Endothelial cell of umbilical vein (primary cell): Measurements from ENCODE around the gene ACER2. TPM values are rescaled to one million over a fixed set of nuclear protein-coding genes. Genes with fewer than 3 reads are reported as not detected.

Experiments used
- BruUV-seq: library from RNA; stranded (reverse); fragments of 400-500 nt; replicated peaks from 2 replicates; lab custom pipeline; 2021; lab: Mats Ljungman, UMichigan
- CTCF ChIA-PET: fragments of 300-600, 350-600 bp; sonication (Branson Sonifier 250); formaldehyde crosslinking; loops from one replicate; lab custom pipeline; 2021; ENCODE audit warnings: antibody characterized with exemption, inconsistent platforms; lab: Charles Lee
- POLR2A ChIA-PET: fragments of 300-600, 350-600 bp; sonication (Branson Sonifier 250); formaldehyde crosslinking; loops from one replicate; lab custom pipeline; 2021; ENCODE audit warnings: antibody characterized with exemption, inconsistent platforms; lab: Charles Lee
- DNase-seq: peaks from one replicate; pipeline ENCODE4 v3.0.0-alpha.2; 2011; ENCODE audit warnings: low read depth, low spot score
- FAIRE-seq: peaks from 2 replicates; lab custom pipeline; 2011; peaks lifted over from hg19 to GRCh38; lab: Jason Lieb, UNC
- H2AFZ ChIP-seq: 2 replicates; pipeline ENCODE4 v1.6.0; 2012; ENCODE audit warnings: low read depth, low read length, control low read depth, inconsistent platforms
- H3K27ac ChIP-seq: 2 replicates; pipeline ENCODE4 v1.5.1; 2011; ENCODE audit warnings: low read depth, mild to moderate bottlenecking, control low read depth, low read length, moderate library complexity; ENCODE audit not compliant: insufficient read depth
- H3K27me3 ChIP-seq, 2 experiments: 2 replicates each; pipeline versions ENCODE4 v1.6.0 to v1.6.1; 2011; ENCODE audit warnings: low read length in 2 of 2, mixed read lengths in 1 of 2; ENCODE audit not compliant: control insufficient read depth in 2 of 2, insufficient read depth in 2 of 2
- H3K36me3 ChIP-seq, 2 experiments: 2 replicates in 1 of 2; 3 replicates in 1 of 2; pipeline ENCODE4 v1.5.1; 2011; ENCODE audit warnings: low read length in 2 of 2, mild to moderate bottlenecking in 1 of 2, moderate library complexity in 1 of 2; ENCODE audit not compliant: control insufficient read depth in 2 of 2, insufficient read depth in 2 of 2; ENCODE audit errors: extremely low read depth in 1 of 2
- H3K4me1 ChIP-seq: 3 replicates; pipeline ENCODE4 v1.5.1; 2011; ENCODE audit warnings: mild to moderate bottlenecking, low read length; ENCODE audit not compliant: control insufficient read depth, insufficient read depth; ENCODE audit errors: extremely low read depth
- H3K4me2 ChIP-seq: 2 replicates; pipeline ENCODE4 v1.6.1; 2011; ENCODE audit warnings: low read length, control low read depth, mixed read lengths; ENCODE audit not compliant: insufficient read depth
- H3K4me3 ChIP-seq, 3 experiments: fragments of 200-600 bp in 1 of 3; sonication (generic), shearing (Covaris generic) in 1 of 3; replicated peaks in 1 of 3; 2 replicates each; pipeline ENCODE4 v1.5.1; 2011 to 2016; ENCODE audit warnings: control low read depth in 3 of 3, low read length in 3 of 3, mild to moderate bottlenecking in 2 of 3, inconsistent platforms in 1 of 3, low read depth in 1 of 3, moderate library complexity in 1 of 3; ENCODE audit not compliant: insufficient read depth in 1 of 3
- H3K79me2 ChIP-seq: 2 replicates; pipeline ENCODE4 v1.6.0; 2012; ENCODE audit warnings: low read length, inconsistent platforms; ENCODE audit not compliant: control insufficient read depth, insufficient read depth
- H3K9ac ChIP-seq: replicated peaks from 2 replicates; pipeline ENCODE3; 2011; ENCODE audit warnings: low read length, control low read depth; ENCODE audit not compliant: insufficient read depth; ENCODE audit errors: extremely low read depth
- H3K9me1 ChIP-seq: replicated peaks from 3 replicates; pipeline ENCODE4 v1.6.0; 2011; ENCODE audit warnings: mild to moderate bottlenecking, low read length; ENCODE audit not compliant: control insufficient read depth, insufficient read depth; ENCODE audit errors: extremely low read depth
- H3K9me3 ChIP-seq: replicated peaks from 2 replicates; pipeline ENCODE4 v1.5.1; 2012; ENCODE audit warnings: low read length, inconsistent platforms; ENCODE audit not compliant: control insufficient read depth, insufficient read depth
- H4K20me1 ChIP-seq: replicated peaks from 2 replicates; pipeline ENCODE3; 2011; ENCODE audit warnings: mild to moderate bottlenecking, low read length; ENCODE audit not compliant: control insufficient read depth, insufficient read depth; ENCODE audit errors: extremely low read depth
- FOS ChIP-seq: IDR thresholded peaks from 2 replicates; pipeline ENCODE4 v1.6.1; 2011; ENCODE audit warnings: mild to moderate bottlenecking, low read length, moderate library complexity, borderline replicate concordance; ENCODE audit not compliant: insufficient read depth
- JUN ChIP-seq: IDR thresholded peaks from 2 replicates; pipeline ENCODE4 v1.6.1; 2011; ENCODE audit warnings: borderline replicate concordance, low read depth; ENCODE audit not compliant: insufficient read length, insufficient read depth
- dilution Hi-C: fragments of 300-500 bp; cut with MboI; formaldehyde crosslinking; loops from one replicate; pipeline ENCODE4 v1.15.0; 2019; ENCODE audit warnings: low sequenced_read_pairs; ENCODE audit not compliant: extremely low pct_ligation_motif_present
- intact Hi-C: fragments of 100-400 bp; cut with micrococcal nuclease; formaldehyde crosslinking; loops from one replicate; pipeline ENCODE4 v1.10.0; 2022
- polyA plus RNA-seq, 4 experiments: library from polyadenylated mRNA; depleted of rRNA in 3 of 4; stranded (reverse) in 3 of 4; unstranded in 1 of 4; fragments of >200 nt; gene quantifications; 2 replicates each; pipeline versions ENCODE4 v1.2.1 to v1.2.3, GENCODE V29; 2011 to 2012; ENCODE audit warnings: missing spikeins in 1 of 4
- total RNA-seq: library from RNA; stranded (reverse); gene quantifications from 2 replicates; pipeline ENCODE4 v1.2.3, GENCODE V29; 2021
- TF ChIP-seq, protein P1 (sequence below), 2 donors: IDR thresholded peaks; 1 replicate in 1 of 2; 2 replicates in 1 of 2; pipeline ENCODE4 v1.5.1; 2011; ENCODE audit warnings: low read length in 2 of 2, mild to moderate bottlenecking in 2 of 2, moderate library complexity in 2 of 2, control low read depth in 1 of 2, inconsistent platforms in 1 of 2, low read depth in 1 of 2; ENCODE audit not compliant: insufficient read depth in 1 of 2; ENCODE audit errors: extremely low read depth in 1 of 2

ACER2 gene
- total and polyA plus RNA-seq, 2 donors (not counting 3 experiments of a cell fraction or from before 2014, with no cell fraction given): 5.2 to 7.3 TPM

DNA sequence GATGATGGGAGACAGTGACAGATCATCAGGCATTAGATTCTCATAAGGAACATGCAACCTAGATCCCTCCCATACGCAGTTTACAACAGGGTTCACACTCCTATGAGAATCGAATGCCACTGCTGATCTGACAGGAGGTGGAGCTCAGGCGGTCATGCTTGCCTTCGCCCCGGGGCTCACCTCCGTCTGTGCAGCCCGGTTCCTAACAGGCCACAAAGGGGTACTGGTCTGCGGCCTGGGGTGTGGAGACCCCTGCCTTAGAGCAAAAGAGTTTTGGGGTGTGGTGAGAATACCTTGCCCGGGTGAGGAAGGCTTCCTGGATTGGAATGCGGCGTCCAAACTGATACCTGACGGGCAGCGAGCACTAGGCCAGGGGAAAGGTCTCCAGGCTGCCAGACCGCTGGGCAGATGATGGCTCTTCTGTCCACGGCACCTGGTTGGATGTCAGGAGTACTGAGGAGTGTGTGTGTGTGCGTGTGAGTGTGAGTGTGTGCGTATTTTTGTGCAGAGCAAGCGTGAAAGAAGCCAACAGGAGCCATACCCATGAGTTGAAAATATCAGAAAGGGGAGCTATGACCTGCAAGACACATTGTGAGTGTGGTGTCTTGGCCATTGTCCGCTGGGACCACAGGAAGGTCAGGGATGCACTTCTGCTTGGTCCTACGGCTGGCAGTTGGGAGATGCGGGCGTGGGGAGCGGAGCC, 55.4 kb downstream of the ACER2 start:
- Histone ChIP-seq H3K9ac (no peak overlapping the region), H3K4me2 (peak overlapping the region; percentile 34), H3K36me3 (no peaks in the 10 kb centered on the region), H3K27ac (no peak overlapping the region), H3K79me2 (no peaks in the 10 kb centered on the region), H3K4me1 (peaks cover 2% of the 10 kb centered on the region), H3K9me3 (no peaks in the 10 kb centered on the region), H3K27me3 (no peaks in the 10 kb centered on the region), H3K4me3 (no peak overlapping the region), H4K20me1 (no peaks in the 10 kb centered on the region), H2AFZ (peak overlapping the region; percentile 98), H3K9me1 (no peaks in the 10 kb centered on the region)
- no TSS peak for BruUV-seq
- ChIA-PET CTCF (interaction anchor here (0.7 to 2.5 kb wide), 62 partner anchors 9 to 1664 kb away, joined by 3 to 48 read pairs (median 4); partner anchors contain the start of genes DENND4C and RRAGA), POLR2A (interaction anchor here (0.6 kb wide), 1 partner anchor 449 kb away, joined by 5 read pairs; no protein-coding TSS in a partner anchor)
- intact Hi-C loops: no loop called here
- DNase-seq (no peak), FAIRE-seq (peak; percentile 15)
- dilution Hi-C loops: no loop called here
- no peak for TF ChIP-seq FOS
- no peak for TF ChIP-seq JUN

DNA sequence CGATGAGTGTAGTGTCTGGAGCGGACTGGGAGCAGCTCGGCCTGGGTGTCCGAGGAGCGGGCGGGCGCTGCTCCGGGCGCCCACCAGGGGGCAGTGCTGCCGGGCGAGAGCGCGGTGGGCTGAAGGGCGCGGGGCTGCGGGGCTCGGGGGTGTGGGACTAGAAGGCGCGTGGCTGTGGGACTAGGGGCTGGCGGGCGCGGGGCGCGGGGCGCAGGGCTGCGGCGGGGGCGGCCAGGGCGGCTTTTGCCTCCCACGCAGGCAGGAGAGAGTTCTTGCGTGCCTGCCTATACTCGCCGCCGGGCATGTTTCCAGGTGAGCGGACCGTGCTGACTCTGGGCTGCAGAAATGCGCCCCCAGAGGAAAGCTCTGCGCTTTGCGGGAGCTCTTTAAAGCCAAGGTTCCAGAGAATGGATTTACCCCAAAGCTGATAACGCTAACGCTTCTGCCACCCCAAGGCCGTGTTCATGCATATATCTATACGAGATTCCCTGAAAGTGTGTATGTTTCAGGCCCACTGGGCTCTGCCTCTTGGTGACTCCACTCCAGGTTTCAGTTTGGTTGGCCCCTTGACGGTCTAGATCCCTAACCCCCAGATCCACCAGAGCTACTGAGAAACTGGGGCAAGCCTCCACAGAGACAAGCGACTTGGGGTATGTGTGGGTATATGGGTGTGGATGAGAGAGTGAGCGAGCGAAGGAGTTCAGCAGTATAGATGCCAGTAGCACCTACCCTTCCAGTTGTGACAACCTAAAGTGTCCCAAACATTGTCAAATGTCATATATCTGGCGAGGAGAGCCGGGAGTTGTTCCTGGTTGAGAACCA, 56.2 kb downstream of the ACER2 start:
- Histone ChIP-seq H3K9me3 (no peaks in the 10 kb centered on the region), H3K4me2 (peak overlapping the region; percentile 34), H3K9me1 (no peaks in the 10 kb centered on the region), H2AFZ (peak overlapping the region; percentile 98), H3K4me1 (peaks cover 2% of the 10 kb centered on the region), H3K79me2 (no peaks in the 10 kb centered on the region), H3K4me3 (peak overlapping the region; percentile 13 to 27 (median 19)), H3K9ac (no peak overlapping the region), H3K27me3 (peaks cover 2% of the 10 kb centered on the region in 2 experiments), H3K27ac (no peak overlapping the region), H4K20me1 (no peaks in the 10 kb centered on the region), H3K36me3 (no peaks in the 10 kb centered on the region)
- intact Hi-C loops: no loop called here
- no TSS peak for BruUV-seq
- ChIA-PET CTCF (interaction anchor here (0.6 to 2.5 kb wide), 78 partner anchors 10 to 1664 kb away, joined by 3 to 48 read pairs (median 4); partner anchors contain the start of genes DENND4C and RRAGA), POLR2A (interaction anchor here (0.6 kb wide), 1 partner anchor 450 kb away, joined by 5 read pairs; no protein-coding TSS in a partner anchor)
- peak; percentile 63 for DNase-seq
- peak; percentile 86 for FAIRE-seq
- dilution Hi-C loops: no loop called here
- TF ChIP-seq, protein P1, sequence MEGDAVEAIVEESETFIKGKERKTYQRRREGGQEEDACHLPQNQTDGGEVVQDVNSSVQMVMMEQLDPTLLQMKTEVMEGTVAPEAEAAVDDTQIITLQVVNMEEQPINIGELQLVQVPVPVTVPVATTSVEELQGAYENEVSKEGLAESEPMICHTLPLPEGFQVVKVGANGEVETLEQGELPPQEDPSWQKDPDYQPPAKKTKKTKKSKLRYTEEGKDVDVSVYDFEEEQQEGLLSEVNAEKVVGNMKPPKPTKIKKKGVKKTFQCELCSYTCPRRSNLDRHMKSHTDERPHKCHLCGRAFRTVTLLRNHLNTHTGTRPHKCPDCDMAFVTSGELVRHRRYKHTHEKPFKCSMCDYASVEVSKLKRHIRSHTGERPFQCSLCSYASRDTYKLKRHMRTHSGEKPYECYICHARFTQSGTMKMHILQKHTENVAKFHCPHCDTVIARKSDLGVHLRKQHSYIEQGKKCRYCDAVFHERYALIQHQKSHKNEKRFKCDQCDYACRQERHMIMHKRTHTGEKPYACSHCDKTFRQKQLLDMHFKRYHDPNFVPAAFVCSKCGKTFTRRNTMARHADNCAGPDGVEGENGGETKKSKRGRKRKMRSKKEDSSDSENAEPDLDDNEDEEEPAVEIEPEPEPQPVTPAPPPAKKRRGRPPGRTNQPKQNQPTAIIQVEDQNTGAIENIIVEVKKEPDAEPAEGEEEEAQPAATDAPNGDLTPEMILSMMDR (IDR thresholded peaks at IDR 0.05; ENCODE audit: extremely low read depth in 1 of 2, insufficient read depth in 1 of 2, low read depth in 1 of 2, low read length in 2 of 2): peak; percentile 71 to 77
- no peak for TF ChIP-seq FOS
